ENCODE results near the gene PSMC5.
"Not testable (repeated sequence)": the region's sequence is repeated elsewhere in the genome, so short reads cannot be mapped to it uniquely, and the experiment has no call there.

The PSMC5 gene

GRCh38 chr17:63838631-63839171, 11.5 kb downstream of the PSMC5 start:
- no peak for DNase-seq (ENCODE audit: low read depth, low spot score)

DNA sequence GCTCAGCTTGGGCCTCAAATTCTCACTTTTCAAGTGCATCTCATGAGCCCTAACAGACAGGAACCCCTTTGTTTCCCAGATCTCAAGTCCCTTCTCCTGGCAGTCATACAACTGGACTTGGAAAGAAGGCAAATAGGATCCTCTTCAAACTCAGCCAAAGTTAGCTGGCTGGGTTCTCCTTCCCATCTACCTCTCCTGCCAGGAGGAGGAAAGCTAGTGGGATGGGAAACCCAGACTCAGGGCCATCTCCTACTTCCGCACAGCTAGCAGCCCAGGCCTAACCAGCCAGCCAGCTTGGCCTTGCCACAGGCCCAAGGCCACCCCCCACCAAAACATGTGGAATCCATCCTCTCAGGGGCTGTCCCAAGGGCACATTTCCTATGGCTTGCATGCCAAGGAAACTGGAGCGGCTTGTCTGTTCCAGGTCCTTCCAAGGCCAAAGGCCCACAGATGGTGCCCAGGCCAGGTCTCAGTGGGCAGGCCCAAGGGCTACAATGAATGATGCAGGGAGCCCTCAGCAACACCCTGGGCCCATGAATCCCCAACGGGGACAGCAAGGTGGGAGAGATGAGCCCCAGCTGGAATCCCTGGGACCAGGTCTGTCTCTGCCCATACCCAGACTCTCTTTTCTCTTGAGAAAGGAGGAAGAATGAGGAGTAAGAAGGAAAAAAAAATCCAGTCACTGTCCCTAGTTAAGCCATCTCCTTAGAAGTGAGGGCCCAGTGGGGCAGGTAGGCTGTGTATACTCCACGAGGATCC, 13.5 kb downstream of the PSMC5 start:
- DNase-seq (ENCODE audit: low read depth, low spot score): no peak

GRCh38 chr17:63841350-63842172, 14.3 kb downstream of the PSMC5 start:
- DNase-seq (ENCODE audit: low read depth, low spot score): no peak

- no peak for DNase-seq (ENCODE audit: low read depth, low spot score)
Observed at GRCh38 chr17:63842173-63842539, 14.9 kb downstream of the PSMC5 start.

DNA sequence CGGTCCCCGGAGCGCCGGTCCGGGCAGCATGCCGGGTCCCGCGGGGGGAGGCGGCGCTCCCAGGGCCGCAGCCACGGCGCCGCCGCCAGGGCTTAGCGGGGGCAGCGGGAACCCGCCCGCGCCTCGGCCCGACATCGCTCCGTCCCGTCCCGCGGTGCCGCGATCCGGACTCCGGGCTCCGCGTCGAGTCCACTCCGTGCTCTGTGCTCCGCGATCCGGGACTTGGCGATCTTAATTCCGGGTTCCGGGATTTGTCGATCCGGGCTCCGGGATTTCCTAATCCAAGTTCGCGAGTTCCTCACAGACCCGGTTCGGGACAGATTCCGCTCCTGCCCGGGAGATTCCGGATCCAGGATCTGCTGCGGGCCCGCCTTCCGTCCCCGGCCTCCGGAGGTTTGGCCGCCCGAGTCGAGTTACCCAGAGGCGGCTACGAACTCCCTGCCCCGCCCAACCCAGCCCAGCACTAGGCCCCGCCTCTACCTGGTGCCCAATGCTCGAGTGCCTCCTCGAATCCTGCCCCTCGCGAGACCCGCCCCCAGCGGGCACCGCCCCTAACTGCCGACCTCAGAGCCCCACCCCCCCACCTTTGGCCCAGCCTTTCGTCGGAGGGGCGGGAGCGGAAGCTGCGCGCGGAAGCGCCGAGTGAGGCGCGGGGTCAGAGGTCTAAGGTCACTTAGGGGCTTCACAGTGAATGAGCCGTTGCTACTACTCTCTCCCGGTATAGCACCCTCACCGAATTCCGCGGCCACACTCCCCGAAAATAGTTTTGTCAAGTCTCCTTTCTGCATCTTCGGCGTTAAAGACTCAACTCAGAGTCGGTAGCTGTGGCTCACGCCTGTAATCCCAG, 15.5 kb downstream of the PSMC5 start, which contains the start of gene SMARCD2:
Gene SMARCD2 (minus strand): TSS at position 146 of the 847 bp plus-strand sequence. CDS start 11 bp downstream, at position 135.
- DNase-seq (ENCODE audit: low read depth, low spot score): peak; percentile 96

GRCh38 chr17:63843387-63843888, 16.2 kb downstream of the PSMC5 start:
- not testable (repeated sequence) for DNase-seq (ENCODE audit: low read depth, low spot score)

GRCh38 chr17:63843910-63844677, 16.9 kb downstream of the PSMC5 start:
- no peak for DNase-seq (ENCODE audit: low read depth, low spot score)

GRCh38 chr17:63845509-63845908, 18.3 kb downstream of the PSMC5 start:
- DNase-seq (ENCODE audit: low read depth, low spot score): no peak

- DNase-seq (ENCODE audit: low read depth, low spot score): no peak
Observed at GRCh38 chr17:63847525-63848249, 20.5 kb downstream of the PSMC5 start.

DNA sequence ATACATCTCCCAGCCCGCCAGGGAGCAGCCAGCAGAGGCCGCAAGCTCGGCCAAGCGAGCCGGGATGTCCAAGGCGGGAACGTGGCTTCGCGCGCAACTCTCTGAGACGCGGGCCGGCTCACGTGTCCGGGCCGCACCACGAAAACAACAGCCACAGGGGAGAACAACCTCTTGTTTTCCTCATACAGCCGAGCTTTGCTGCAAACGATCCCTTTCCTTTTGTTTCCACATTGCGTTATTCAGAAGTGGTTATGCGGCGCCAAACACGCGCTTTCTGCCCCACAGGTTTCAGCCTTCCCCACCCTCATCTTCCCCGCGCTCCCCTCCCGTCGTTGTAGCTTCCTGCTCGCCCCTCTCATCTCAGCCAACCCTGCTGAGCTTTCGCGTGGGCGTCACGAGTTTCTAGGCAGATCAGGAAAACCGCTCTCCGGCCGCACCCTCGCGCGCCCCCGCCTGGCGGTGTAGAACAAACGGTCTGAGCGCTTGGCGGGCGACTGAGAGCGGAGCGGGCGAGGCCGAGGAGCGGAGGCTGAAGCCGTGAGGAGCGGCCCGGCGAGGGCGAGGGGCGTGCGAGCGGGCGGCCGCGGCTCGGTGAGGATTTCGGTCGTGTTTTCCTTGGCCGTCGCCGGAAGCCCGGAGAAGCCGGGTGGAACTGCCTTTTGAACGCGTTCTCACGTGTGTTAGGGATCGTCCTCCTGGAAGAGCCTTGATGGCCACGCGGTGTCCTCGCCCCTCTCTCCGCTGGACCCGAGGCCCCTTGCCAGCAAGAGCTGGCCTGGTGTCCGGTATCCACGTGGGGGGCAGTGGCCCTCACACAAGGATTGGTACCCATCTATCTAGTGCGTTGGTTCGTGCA, 21.8 kb downstream of the PSMC5 start:
- DNase-seq (ENCODE audit: low read depth, low spot score): peak; percentile 87

GRCh38 chr17:63850401-63850800, 23.2 kb downstream of the PSMC5 start:
- DNase-seq (ENCODE audit: low read depth, low spot score): no peak

GRCh38 chr17:63853260-63853659, 26.0 kb downstream of the PSMC5 start:
- DNase-seq (ENCODE audit: low read depth, low spot score): no peak

DNA sequence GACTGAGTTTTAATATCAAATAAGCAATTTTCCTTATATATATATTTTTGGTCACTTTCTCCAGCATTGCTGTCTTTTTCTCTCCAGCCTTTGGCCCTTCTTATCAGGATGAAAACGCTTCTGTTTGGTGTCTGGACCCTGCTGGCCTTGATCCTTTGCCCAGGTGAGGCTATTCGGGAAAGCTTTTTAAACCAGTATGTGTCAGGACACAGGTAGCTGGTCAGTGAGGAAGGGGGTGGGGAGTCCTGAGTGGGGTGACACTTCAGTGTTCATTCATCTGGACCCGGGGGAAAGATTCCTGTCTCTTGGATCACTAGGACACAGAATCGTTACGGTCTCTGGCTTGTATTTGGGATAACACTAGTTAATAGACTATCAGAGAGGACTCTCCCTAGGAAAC, 27.5 kb downstream of the PSMC5 start:
- DNase-seq (ENCODE audit: low read depth, low spot score): no peak

DNA sequence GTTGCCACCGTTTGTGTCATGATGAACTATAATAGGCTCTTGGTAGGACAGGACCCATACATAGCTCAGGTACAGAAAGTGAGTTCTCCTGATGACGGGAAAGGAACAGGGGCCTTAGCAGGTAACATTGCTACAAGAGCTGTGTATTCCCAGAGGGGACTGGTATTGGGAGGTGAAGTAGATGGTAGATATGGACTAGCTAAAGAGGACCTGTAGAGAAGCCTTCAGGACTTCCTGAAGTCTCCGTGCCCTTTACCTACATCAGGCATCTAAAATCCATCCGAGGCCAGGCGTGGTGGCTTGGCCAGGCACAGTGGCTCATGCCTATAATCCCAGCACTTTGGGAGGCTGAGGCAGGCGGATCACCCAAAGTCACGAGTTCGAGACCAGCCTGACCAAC, 28.0 kb downstream of the PSMC5 start:
- DNase-seq (ENCODE audit: low read depth, low spot score): no peak

DNA sequence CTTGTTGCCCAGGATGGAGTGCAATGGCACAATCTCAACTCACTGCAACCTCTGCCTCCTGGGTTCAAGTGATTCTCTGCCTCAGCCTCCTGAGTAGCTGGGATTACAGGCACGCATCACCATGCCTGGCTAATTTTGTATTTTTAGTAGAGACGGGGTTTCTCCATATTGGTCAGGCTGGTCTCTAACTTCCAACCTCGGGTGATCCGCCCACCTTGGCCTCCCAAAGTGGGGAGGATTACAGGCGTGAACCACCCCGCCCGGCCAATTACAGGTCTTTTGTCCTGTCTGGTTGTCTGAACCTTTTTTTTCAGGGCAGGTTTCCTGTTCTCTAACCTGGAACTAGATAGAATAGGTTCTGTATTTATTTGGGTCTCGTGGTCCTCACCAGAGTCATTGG, 29.2 kb downstream of the PSMC5 start:
- not testable (repeated sequence) for DNase-seq (ENCODE audit: low read depth, low spot score)

DNA sequence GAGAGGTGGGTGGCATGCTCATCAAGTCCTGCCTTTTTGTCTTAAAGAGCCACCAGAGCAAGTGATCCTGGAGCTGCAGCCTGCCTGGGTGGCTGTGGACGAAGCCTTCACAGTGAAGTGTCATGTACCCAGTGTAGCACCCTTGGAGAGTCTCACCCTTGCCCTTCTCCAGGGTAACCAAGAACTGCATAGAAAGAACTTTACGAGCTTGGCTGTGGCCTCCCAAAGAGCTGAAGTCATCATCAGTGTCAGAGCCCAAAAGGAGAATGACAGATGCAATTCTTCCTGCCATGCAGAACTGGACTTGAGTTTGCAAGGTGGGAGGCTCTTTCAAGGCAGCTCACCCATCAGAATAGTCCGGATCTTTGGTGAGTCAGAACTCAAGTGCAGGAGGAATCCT, 32.0 kb downstream of the PSMC5 start:
- no peak for DNase-seq (ENCODE audit: low read depth, low spot score)

DNA sequence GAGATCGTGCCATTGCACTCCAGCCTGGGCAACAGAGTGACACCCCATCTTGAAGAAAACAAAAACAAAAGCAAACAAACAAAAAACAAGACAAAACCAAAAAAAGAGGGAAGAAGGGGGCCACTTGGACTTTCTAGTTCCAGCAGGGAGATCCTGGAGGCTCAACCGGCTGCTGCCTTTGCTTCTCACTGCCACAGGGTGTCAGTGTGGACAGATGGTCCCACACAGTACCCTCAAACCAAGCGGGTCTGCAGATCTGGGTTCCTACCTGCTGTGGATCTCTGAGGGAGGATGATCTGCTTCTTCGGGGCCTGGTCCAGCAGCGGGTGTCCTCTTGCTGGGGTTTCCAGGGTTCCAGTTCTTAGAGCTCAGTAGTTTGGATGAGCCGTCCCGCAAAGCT, 39.4 kb downstream of the PSMC5 start:
- not testable (repeated sequence) for DNase-seq (ENCODE audit: low read depth, low spot score)

DNA sequence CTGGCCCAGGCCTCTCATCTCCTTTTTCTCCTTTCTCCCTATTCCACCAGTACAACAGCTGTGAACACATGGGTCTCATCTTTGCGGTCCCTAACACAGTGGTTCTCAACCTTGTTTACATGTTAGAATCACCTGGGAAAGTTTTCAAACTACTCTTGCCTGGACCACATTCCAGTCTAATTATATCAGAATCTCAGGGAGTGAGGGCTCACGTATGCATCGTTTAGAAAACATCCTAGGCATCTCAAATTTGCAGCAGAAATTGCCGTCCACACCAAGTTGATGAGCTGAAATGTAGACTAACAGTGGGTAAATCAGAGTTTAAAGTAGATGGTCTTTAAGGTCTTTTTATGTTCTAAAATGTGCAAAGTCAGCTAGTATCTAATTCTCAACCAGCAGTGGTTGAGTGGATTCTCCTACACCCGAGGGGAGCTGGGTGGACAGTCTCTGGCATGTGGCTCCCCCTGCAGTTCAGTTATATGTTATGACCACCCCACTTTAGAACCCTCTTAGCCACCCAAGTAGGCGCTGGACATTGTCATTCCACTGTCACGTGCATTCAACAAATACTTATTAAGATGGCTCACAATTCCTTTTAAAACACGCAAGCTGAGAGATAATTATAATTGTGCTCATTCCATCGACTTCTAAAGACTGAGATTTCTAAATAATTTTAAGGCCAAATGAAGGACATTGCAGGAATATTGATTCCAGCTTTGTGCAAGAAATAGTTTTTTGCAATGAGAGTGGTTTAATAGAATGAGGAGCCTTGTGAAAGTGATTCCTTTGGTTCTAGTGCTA, 42.5 kb downstream of the PSMC5 start:
- DNase-seq (ENCODE audit: low read depth, low spot score): not testable (repeated sequence)
